Measurements from ENCODE around the gene SLC35F1.

SLC35F1 gene

GRCh38 chr6:118285791-118286190, 378.7 kb downstream of the SLC35F1 start (continued):
- TF ChIP-seq TCF4 (CRISPR knock-in tag; IDR thresholded peaks at IDR 0.05; ENCODE audit: borderline replicate concordance), result no peak
- TF ChIP-seq CSRNP3 (CRISPR knock-in tag; IDR thresholded peaks at IDR 0.05), result no peak
- no peak for TF ChIP-seq SNAI2 (CRISPR knock-in tag; IDR thresholded peaks at IDR 0.05)
- TF ChIP-seq ZNF565 (CRISPR knock-in tag; conservative IDR thresholded peaks at IDR 0.05; ENCODE audit: low read depth), result no peak
- TF ChIP-seq GLIS3 (CRISPR knock-in tag; IDR thresholded peaks at IDR 0.05), result no peak

GRCh38 chr6:118288355-118289124, 381.5 kb downstream of the SLC35F1 start:
- ATAC-seq, result no peak
- TF ChIP-seq, protein P1, sequence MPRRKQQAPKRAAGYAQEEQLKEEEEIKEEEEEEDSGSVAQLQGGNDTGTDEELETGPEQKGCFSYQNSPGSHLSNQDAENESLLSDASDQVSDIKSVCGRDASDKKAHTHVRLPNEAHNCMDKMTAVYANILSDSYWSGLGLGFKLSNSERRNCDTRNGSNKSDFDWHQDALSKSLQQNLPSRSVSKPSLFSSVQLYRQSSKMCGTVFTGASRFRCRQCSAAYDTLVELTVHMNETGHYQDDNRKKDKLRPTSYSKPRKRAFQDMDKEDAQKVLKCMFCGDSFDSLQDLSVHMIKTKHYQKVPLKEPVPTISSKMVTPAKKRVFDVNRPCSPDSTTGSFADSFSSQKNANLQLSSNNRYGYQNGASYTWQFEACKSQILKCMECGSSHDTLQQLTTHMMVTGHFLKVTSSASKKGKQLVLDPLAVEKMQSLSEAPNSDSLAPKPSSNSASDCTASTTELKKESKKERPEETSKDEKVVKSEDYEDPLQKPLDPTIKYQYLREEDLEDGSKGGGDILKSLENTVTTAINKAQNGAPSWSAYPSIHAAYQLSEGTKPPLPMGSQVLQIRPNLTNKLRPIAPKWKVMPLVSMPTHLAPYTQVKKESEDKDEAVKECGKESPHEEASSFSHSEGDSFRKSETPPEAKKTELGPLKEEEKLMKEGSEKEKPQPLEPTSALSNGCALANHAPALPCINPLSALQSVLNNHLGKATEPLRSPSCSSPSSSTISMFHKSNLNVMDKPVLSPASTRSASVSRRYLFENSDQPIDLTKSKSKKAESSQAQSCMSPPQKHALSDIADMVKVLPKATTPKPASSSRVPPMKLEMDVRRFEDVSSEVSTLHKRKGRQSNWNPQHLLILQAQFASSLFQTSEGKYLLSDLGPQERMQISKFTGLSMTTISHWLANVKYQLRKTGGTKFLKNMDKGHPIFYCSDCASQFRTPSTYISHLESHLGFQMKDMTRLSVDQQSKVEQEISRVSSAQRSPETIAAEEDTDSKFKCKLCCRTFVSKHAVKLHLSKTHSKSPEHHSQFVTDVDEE (CRISPR knock-in tag; IDR thresholded peaks at IDR 0.05), result no peak
- no peak for TF ChIP-seq CSRNP3 (CRISPR knock-in tag; IDR thresholded peaks at IDR 0.05)
- TF ChIP-seq ISL1 (CRISPR knock-in tag; IDR thresholded peaks at IDR 0.05), result no peak
- TF ChIP-seq PATZ1 (CRISPR knock-in tag; IDR thresholded peaks at IDR 0.05; ENCODE audit: borderline replicate concordance), result no peak
- TF ChIP-seq RARB (CRISPR knock-in tag; IDR thresholded peaks at IDR 0.05), result no peak
- TF ChIP-seq ZNF70 (CRISPR knock-in tag; IDR thresholded peaks at IDR 0.05), result no peak
- TF ChIP-seq CSDC2 (CRISPR knock-in tag; IDR thresholded peaks at IDR 0.05), result no peak
- TF ChIP-seq ARNTL (CRISPR knock-in tag; IDR thresholded peaks at IDR 0.05; ENCODE audit: borderline replicate concordance, low read depth), result no peak

DNA sequence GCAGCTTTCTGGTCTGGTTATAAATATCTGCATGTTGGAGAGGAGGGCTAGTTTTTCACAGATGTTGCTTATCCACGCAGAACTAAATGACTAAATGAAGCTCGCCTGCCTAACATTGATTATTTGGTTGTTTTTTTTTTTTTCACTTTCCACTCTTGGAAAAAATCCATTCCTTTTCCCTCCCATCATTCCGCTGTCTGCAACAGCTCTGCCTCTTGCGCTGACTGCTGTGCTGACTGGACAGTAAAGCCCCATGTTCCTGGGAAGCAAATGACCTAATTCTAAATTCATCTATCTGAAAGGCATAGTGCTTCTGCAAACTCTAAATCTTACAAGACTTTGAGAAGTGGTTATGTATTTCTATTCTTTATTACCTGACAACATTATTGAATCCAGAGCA, 385.5 kb downstream of the SLC35F1 start:
- no peak for TF ChIP-seq CSRNP3 (CRISPR knock-in tag; IDR thresholded peaks at IDR 0.05)
- no peak for TF ChIP-seq RARB (CRISPR knock-in tag; IDR thresholded peaks at IDR 0.05)
- TF ChIP-seq ESRRG (CRISPR knock-in tag; IDR thresholded peaks at IDR 0.05), result no peak
- no peak for TF ChIP-seq SNAI2 (CRISPR knock-in tag; IDR thresholded peaks at IDR 0.05)
- TF ChIP-seq PPARA (CRISPR knock-in tag; IDR thresholded peaks at IDR 0.05; ENCODE audit: borderline replicate concordance), result no peak
- no peak for TF ChIP-seq CSDC2 (CRISPR knock-in tag; IDR thresholded peaks at IDR 0.05)
- no peak for TF ChIP-seq POU6F1 (CRISPR knock-in tag; IDR thresholded peaks at IDR 0.05; ENCODE audit: borderline replicate concordance, low read depth)
- TF ChIP-seq OSR1 (CRISPR knock-in tag; IDR thresholded peaks at IDR 0.05), result no peak
- TF ChIP-seq ZFP30 (CRISPR knock-in tag; IDR thresholded peaks at IDR 0.05), result no peak
- TF ChIP-seq CREB5 (CRISPR knock-in tag; IDR thresholded peaks at IDR 0.05; ENCODE audit: low read depth), result no peak
- no peak for ATAC-seq
